WTC11 (cell line): ENCODE data around the gene PRR35. TPM values are rescaled to one million over a fixed set of nuclear protein-coding genes. Genes with fewer than 3 reads are reported as not detected.

Experiments
- ATAC-seq: fragments of 200-7000 bp; cut with Tn5 transposase; 2 replicates; pipeline ENCODE4 v1.10.0; 2021; ENCODE audit warnings: mild to moderate bottlenecking, moderate library complexity
- CTCF ChIA-PET: fragments of 300-600 bp; sonication (Branson Sonifier 250); formaldehyde crosslinking; loops from one replicate; lab custom pipeline; 2021; ENCODE audit warnings: antibody characterized with exemption; lab: Charles Lee
- POLR2A ChIA-PET: fragments of 350-600 bp; sonication (Branson Sonifier 250); formaldehyde crosslinking; loops from one replicate; lab custom pipeline; 2021; ENCODE audit warnings: antibody characterized with exemption; lab: Charles Lee
- DNase-seq: peaks from one replicate; pipeline ENCODE4 v3.0.0; 2021; ENCODE audit warnings: low spot score
- H3K27ac Mint-ChIP-seq: 2 replicates; pipeline ENCODE4 v1.8.0; 2021; ENCODE audit warnings: mixed read lengths
- H3K27me3 Mint-ChIP-seq: 2 replicates; pipeline ENCODE4 v1.8.0; 2021; ENCODE audit warnings: low read depth, mild to moderate bottlenecking, moderate library complexity, mixed read lengths
- H3K36me3 Mint-ChIP-seq: 2 replicates; pipeline ENCODE4 v1.8.0; 2021; ENCODE audit warnings: mixed read lengths
- H3K4me1 Mint-ChIP-seq: 2 replicates; pipeline ENCODE4 v1.8.0; 2022; ENCODE audit warnings: mixed read lengths
- H3K4me3 Mint-ChIP-seq: 2 replicates; pipeline ENCODE4 v1.8.0; 2021; ENCODE audit warnings: mild to moderate bottlenecking, moderate library complexity, mixed read lengths
- H3K9me3 Mint-ChIP-seq: 2 replicates; pipeline ENCODE4 v1.8.0; 2021; ENCODE audit warnings: mixed read lengths
- AR ChIP-seq: fragments of 250-450 bp; sonication (Bioruptor Pico); IDR thresholded peaks from 2 replicates; pipeline ENCODE4 v1.9.0; 2021; ENCODE audit warnings: mild to moderate bottlenecking
- CTCF ChIP-seq: fragments of 200-600 bp; IDR thresholded peaks from 2 replicates; pipeline ENCODE4 v1.8.0; 2022; ENCODE audit warnings: antibody characterized with exemption
- HMGXB4 ChIP-seq: sonication (generic); formaldehyde crosslinking; IDR thresholded peaks from 2 replicates; pipeline ENCODE4 v1.8.1; 2023; ENCODE audit warnings: mild to moderate bottlenecking, moderate library complexity, missing genetic modification reagents
- IRF2 ChIP-seq: sonication (generic); formaldehyde crosslinking; IDR thresholded peaks from 2 replicates; pipeline ENCODE4 v1.8.0; 2022; ENCODE audit warnings: low read depth, missing genetic modification reagents, borderline replicate concordance
- JAZF1 ChIP-seq: fragments of 250-450 bp; sonication (Bioruptor Pico); IDR thresholded peaks from 2 replicates; pipeline ENCODE4 v1.9.0; 2021; ENCODE audit warnings: moderate library complexity, mild to moderate bottlenecking, inconsistent platforms
- MXD4 ChIP-seq: fragments of 250-450 bp; sonication (Bioruptor Pico); IDR thresholded peaks from 2 replicates; pipeline ENCODE4 v1.8.0; 2021; ENCODE audit warnings: mild to moderate bottlenecking, moderate library complexity, borderline replicate concordance
- NFYB ChIP-seq: sonication (generic); formaldehyde crosslinking; conservative IDR thresholded peaks from 2 replicates; pipeline ENCODE4 v1.8.0; 2022; ENCODE audit warnings: low read depth, missing genetic modification reagents
- SP1 ChIP-seq: sonication (generic); formaldehyde crosslinking; conservative IDR thresholded peaks from 2 replicates; pipeline ENCODE4 v1.8.1; 2022; ENCODE audit warnings: missing genetic modification reagents
- USF1 ChIP-seq: sonication (generic); formaldehyde crosslinking; IDR thresholded peaks from 2 replicates; pipeline ENCODE4 v1.8.0; 2022; ENCODE audit warnings: mild to moderate bottlenecking, missing genetic modification reagents
- ZNF138 ChIP-seq: sonication (generic); formaldehyde crosslinking; conservative IDR thresholded peaks from 2 replicates; pipeline ENCODE4 v1.8.1; 2022; ENCODE audit warnings: mild to moderate bottlenecking, moderate library complexity, missing genetic modification reagents
- ZNF416 ChIP-seq: fragments of 250-450 bp; sonication (Bioruptor Pico); IDR thresholded peaks from 2 replicates; pipeline ENCODE4 v1.9.0; 2021; ENCODE audit warnings: mild to moderate bottlenecking, inconsistent platforms
- ZNF423 ChIP-seq: fragments of 250-450 bp; sonication (Bioruptor Pico); IDR thresholded peaks from 2 replicates; pipeline ENCODE4 v2.1.2; 2022; ENCODE audit warnings: mild to moderate bottlenecking, moderate library complexity
- ZNF671 ChIP-seq: fragments of 250-450 bp; sonication (Bioruptor Pico); IDR thresholded peaks from 2 replicates; pipeline ENCODE4 v1.8.0; 2021; ENCODE audit warnings: mild to moderate bottlenecking
- total RNA-seq: library from RNA; stranded (reverse); gene quantifications from 3 replicates; pipeline ENCODE4 v1.2.3, GENCODE V29; 2021
- TF ChIP-seq, protein P1 (sequence below): sonication (generic); formaldehyde crosslinking; IDR thresholded peaks from 2 replicates; pipeline ENCODE4 v1.8.1; 2023; ENCODE audit warnings: mild to moderate bottlenecking, missing genetic modification reagents, borderline replicate concordance

PRR35 gene
- total RNA-seq, 1 experiment from 2014 or later = 0.72 TPM

DNA sequence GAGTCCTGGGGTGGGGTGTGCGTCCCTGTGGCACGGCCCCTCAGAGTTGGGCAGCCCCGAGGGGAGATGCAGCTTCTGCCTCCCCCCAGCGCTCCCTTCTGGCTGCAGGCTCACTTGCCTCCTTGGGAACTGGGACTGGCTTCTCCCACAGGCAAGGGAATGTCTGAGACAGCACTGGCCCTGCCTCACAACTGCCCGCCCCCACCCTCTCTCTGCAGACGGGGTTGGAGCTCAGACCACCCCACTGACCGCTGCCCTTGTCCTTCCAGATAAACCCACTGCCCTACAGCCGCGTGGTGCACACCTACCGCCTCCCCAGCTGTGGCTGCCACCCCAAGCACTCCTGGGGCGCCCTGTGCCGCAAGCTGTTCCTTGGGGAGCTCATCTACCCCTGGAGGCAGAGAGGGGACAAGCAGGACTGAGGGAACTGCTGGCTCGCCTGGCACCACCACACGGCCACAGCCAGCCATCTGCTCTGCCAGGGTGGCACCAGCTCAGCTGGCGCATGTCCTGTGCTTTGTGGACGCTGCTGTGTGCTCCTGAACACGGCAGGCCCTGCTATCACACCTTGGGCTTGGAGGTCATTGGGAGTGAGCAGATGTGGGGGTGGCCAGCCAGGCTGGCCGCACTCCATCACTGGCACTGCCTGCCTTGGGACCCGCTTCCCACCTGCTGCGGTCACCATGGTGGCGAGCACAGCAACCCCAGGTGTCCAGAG is 22.6 kb downstream of the PRR35 start (continued):
- TF ChIP-seq, protein P1, sequence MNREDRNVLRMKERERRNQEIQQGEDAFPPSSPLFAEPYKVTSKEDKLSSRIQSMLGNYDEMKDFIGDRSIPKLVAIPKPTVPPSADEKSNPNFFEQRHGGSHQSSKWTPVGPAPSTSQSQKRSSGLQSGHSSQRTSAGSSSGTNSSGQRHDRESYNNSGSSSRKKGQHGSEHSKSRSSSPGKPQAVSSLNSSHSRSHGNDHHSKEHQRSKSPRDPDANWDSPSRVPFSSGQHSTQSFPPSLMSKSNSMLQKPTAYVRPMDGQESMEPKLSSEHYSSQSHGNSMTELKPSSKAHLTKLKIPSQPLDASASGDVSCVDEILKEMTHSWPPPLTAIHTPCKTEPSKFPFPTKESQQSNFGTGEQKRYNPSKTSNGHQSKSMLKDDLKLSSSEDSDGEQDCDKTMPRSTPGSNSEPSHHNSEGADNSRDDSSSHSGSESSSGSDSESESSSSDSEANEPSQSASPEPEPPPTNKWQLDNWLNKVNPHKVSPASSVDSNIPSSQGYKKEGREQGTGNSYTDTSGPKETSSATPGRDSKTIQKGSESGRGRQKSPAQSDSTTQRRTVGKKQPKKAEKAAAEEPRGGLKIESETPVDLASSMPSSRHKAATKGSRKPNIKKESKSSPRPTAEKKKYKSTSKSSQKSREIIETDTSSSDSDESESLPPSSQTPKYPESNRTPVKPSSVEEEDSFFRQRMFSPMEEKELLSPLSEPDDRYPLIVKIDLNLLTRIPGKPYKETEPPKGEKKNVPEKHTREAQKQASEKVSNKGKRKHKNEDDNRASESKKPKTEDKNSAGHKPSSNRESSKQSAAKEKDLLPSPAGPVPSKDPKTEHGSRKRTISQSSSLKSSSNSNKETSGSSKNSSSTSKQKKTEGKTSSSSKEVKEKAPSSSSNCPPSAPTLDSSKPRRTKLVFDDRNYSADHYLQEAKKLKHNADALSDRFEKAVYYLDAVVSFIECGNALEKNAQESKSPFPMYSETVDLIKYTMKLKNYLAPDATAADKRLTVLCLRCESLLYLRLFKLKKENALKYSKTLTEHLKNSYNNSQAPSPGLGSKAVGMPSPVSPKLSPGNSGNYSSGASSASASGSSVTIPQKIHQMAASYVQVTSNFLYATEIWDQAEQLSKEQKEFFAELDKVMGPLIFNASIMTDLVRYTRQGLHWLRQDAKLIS (CRISPR knock-in tag) = no peak
- TF ChIP-seq ZNF671 (CRISPR knock-in tag) (no peak), ZNF423 (no peak), NFYB (CRISPR knock-in tag) (no peak), IRF2 (CRISPR knock-in tag) (no peak), HMGXB4 (CRISPR knock-in tag) (no peak), JAZF1 (CRISPR knock-in tag) (no peak), AR (CRISPR knock-in tag) (no peak), ZNF138 (CRISPR knock-in tag) (no peak)

- CTCF ChIA-PET = interaction anchor here (1.0 to 2.8 kb wide), 19 partner anchors 11 to 229 kb away, joined by 3 to 12 read pairs (median 4); partner anchors contain the start of genes CAPN15, DECR2, METTL26 and RHBDL1
- Mint-ChIP-seq H3K4me3 (no peak overlapping the region), H3K27ac (no peak overlapping the region), H3K9me3 (no peaks in the 10 kb centered on the region), H3K4me1 (peaks cover 12% of the 10 kb centered on the region), H3K27me3 (peaks cover 31% of the 10 kb centered on the region), H3K36me3 (peaks cover 2% of the 10 kb centered on the region)
- peak; percentile 31 for ATAC-seq
- TF ChIP-seq ZNF416 = no peak
- TF ChIP-seq USF1 = no peak
- TF ChIP-seq CTCF = no peak
- no peak for TF ChIP-seq MXD4
- peak; percentile 43; the same call in 1 of the 2 replicates for TF ChIP-seq SP1 (CRISPR knock-in tag)
- POLR2A ChIA-PET = interaction anchor here (0.6 kb wide), 1 partner anchor 398 kb away, joined by 4 read pairs; the partner anchor contains the start of gene SOX8
- peak; percentile 57 for DNase-seq
Measured at GRCh38 chr16:583470-583814, 23.2 kb downstream of the PRR35 start.
